Neural progenitor cell (in vitro differentiated cells): ENCODE results near the gene LPCAT2. TPM values are rescaled to one million over a fixed set of nuclear protein-coding genes. Genes with fewer than 3 reads are reported as not detected.

ENCODE experiments used
- DNase-seq: peaks from one replicate; pipeline ENCODE4 v3.0.0-alpha.2; 2016; ENCODE audit warnings: low spot score
- H2AFZ ChIP-seq: fragments of 200-600 bp; sonication (generic); replicated peaks from 2 replicates; pipeline ENCODE4 v1.6.1; 2016; ENCODE audit warnings: antibody characterized with exemption
- H3F3A ChIP-seq: fragments of 200-600 bp; sonication (generic); 2 replicates; pipeline ENCODE4 v1.6.1; 2016; ENCODE audit warnings: antibody characterized with exemption, low read depth
- H3K27ac ChIP-seq: fragments of 200-600 bp; sonication (generic); 2 replicates; pipeline ENCODE4 v1.5.1; 2016; ENCODE audit warnings: mild to moderate bottlenecking
- H3K27me3 ChIP-seq: fragments of 200-600 bp; sonication (generic); 2 replicates; pipeline ENCODE4 v1.6.1; 2016; ENCODE audit warnings: mild to moderate bottlenecking, moderate library complexity
- H3K36me3 ChIP-seq: fragments of 200-600 bp; sonication (generic); 2 replicates; pipeline ENCODE4 v1.5.1; 2016
- H3K4me1 ChIP-seq: fragments of 200-600 bp; sonication (generic); 2 replicates; pipeline ENCODE4 v1.6.1; 2016; ENCODE audit warnings: mixed run types
- H3K4me2 ChIP-seq: fragments of 200-600 bp; sonication (generic); 2 replicates; pipeline ENCODE4 v1.6.1; 2016
- H3K4me3 ChIP-seq: fragments of 200-600 bp; sonication (generic); 2 replicates; pipeline ENCODE4 v1.5.1; 2016
- H3K79me2 ChIP-seq: fragments of 200-600 bp; sonication (generic); 2 replicates; pipeline ENCODE4 v1.6.1; 2016; ENCODE audit warnings: low read depth
- H3K9ac ChIP-seq: fragments of 200-600 bp; sonication (generic); 2 replicates; pipeline ENCODE4 v1.6.1; 2016
- H3K9me3 ChIP-seq: fragments of 200-600 bp; sonication (generic); 2 replicates; pipeline ENCODE4 v1.5.1; 2016; ENCODE audit warnings: low read depth
- H4K20me1 ChIP-seq: fragments of 200-600 bp; sonication (generic); 2 replicates; pipeline ENCODE4 v1.6.1; 2016; ENCODE audit warnings: low read depth
- H3K27ac Mint-ChIP-seq: 3 replicates; pipeline ENCODE4 v1.8.0; 2021; ENCODE audit warnings: mixed read lengths
- H3K27me3 Mint-ChIP-seq: 2 replicates; pipeline ENCODE4 v1.8.0; 2022; ENCODE audit warnings: low read depth, mild to moderate bottlenecking, inconsistent platforms, moderate library complexity, mixed read lengths; ENCODE audit not compliant: insufficient read depth
- H3K36me3 Mint-ChIP-seq: 3 replicates; pipeline ENCODE4 v1.8.0; 2021; ENCODE audit warnings: mixed read lengths
- H3K4me1 Mint-ChIP-seq: 3 replicates; pipeline ENCODE4 v1.8.0; 2021; ENCODE audit warnings: mixed read lengths
- H3K4me3 Mint-ChIP-seq: 3 replicates; pipeline ENCODE4 v1.8.0; 2021; ENCODE audit warnings: mild to moderate bottlenecking, moderate library complexity, mixed read lengths
- H3K9me3 Mint-ChIP-seq: 3 replicates; pipeline ENCODE4 v1.8.0; 2020; ENCODE audit warnings: mixed read lengths
- EZH2 ChIP-seq: fragments of 200-600 bp; sonication (generic); IDR thresholded peaks from 2 replicates; pipeline ENCODE4 v1.6.1; 2017; ENCODE audit warnings: antibody characterized with exemption, mild to moderate bottlenecking, moderate library complexity
- EZH2phosphoT487 ChIP-seq: fragments of 200-600 bp; sonication (generic); IDR thresholded peaks from 2 replicates; pipeline ENCODE4 v1.6.1; 2017; ENCODE audit warnings: antibody characterized with exemption
- total RNA-seq: library from RNA; depleted of rRNA; stranded (reverse); fragments of >200 nt; gene quantifications from 2 replicates; pipeline ENCODE4 v1.2.3, GENCODE V29; 2015; ENCODE audit warnings: low replicate concordance
- TF ChIP-seq, protein P1 (sequence below): fragments of 200-600 bp; sonication (generic); IDR thresholded peaks from 2 replicates; pipeline ENCODE4 v1.5.1; 2017; ENCODE audit warnings: antibody characterized with exemption, mild to moderate bottlenecking

LPCAT2 gene
- total RNA-seq, 1 donor from 2014 or later = 14.2 TPM

DNA sequence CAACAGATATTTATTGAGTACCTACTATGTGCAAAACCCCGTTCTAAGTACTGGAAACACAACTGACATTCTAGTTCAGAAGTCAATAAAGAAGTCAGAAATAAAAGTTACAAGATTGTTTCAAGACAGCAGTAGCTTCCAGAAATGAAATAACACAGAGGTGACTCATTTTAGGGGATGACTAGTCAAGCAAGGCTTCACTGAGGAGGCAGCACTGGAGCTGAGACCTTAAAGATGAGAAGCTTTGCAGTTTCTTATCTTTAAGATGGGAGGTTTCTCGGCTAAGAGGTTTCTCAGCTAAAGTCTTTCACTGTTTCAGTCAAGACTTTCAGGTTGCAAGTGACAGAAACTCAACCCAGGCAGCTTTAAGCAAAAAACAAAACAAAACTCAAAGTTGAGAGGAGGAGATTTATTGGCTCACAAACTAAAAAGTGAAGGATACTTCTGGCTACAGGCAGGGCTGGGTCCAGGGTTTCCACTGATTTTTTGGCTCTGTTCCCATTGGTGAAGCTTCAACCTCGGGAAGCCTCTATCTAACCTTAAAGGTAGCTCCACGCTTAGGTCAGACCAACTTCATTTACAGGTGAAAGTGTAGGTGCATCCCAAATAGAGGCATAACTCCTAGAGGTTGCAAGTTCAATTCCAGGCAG lies 37.3 kb upstream of the LPCAT2 start:
- Histone ChIP-seq H3K4me2 (no peak overlapping the region), H3K9me3 (no peaks in the 10 kb centered on the region), H3K27me3 (peaks cover 43% of the 10 kb centered on the region), H3K36me3 (no peaks in the 10 kb centered on the region), H3F3A (peaks cover 10% of the 10 kb centered on the region), H3K9ac (no peak overlapping the region), H2AFZ (no peak overlapping the region), H3K4me1 (no peaks in the 10 kb centered on the region), H3K79me2 (no peaks in the 10 kb centered on the region), H3K27ac (no peak overlapping the region), H4K20me1 (no peaks in the 10 kb centered on the region), H3K4me3 (no peak overlapping the region)
- TF ChIP-seq, protein P1, sequence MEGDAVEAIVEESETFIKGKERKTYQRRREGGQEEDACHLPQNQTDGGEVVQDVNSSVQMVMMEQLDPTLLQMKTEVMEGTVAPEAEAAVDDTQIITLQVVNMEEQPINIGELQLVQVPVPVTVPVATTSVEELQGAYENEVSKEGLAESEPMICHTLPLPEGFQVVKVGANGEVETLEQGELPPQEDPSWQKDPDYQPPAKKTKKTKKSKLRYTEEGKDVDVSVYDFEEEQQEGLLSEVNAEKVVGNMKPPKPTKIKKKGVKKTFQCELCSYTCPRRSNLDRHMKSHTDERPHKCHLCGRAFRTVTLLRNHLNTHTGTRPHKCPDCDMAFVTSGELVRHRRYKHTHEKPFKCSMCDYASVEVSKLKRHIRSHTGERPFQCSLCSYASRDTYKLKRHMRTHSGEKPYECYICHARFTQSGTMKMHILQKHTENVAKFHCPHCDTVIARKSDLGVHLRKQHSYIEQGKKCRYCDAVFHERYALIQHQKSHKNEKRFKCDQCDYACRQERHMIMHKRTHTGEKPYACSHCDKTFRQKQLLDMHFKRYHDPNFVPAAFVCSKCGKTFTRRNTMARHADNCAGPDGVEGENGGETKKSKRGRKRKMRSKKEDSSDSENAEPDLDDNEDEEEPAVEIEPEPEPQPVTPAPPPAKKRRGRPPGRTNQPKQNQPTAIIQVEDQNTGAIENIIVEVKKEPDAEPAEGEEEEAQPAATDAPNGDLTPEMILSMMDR = no peak
- TF ChIP-seq EZH2 (no peak), EZH2phosphoT487 (no peak)
- DNase-seq = no peak
- Mint-ChIP-seq H3K36me3 (no peaks in the 10 kb centered on the region), H3K4me3 (no peak overlapping the region), H3K9me3 (no peaks in the 10 kb centered on the region), H3K27ac (peak overlapping the region; percentile 27), H3K4me1 (peaks cover 13% of the 10 kb centered on the region), H3K27me3 (peaks cover 8% of the 10 kb centered on the region)

- Mint-ChIP-seq H3K4me1 (peaks cover 16% of the 10 kb centered on the region), H3K9me3 (no peaks in the 10 kb centered on the region), H3K36me3 (no peaks in the 10 kb centered on the region), H3K27ac (no peak overlapping the region), H3K4me3 (no peak overlapping the region), H3K27me3 (peaks cover 14% of the 10 kb centered on the region)
- H3K79me2 ChIP-seq = no peaks in the 10 kb centered on the region
- H4K20me1 ChIP-seq = no peaks in the 10 kb centered on the region
- H3K9me3 ChIP-seq = no peaks in the 10 kb centered on the region
- H3K36me3 ChIP-seq = no peaks in the 10 kb centered on the region
- peaks cover 3% of the 10 kb centered on the region for H3K4me1 ChIP-seq
- peaks cover 11% of the 10 kb centered on the region for H3F3A ChIP-seq
- H2AFZ ChIP-seq = no peak overlapping the region
- peaks cover 59% of the 10 kb centered on the region for H3K27me3 ChIP-seq
- H3K4me2 ChIP-seq = no peak overlapping the region
- no peak overlapping the region for H3K9ac ChIP-seq
- no peak overlapping the region for H3K27ac ChIP-seq
- no peak overlapping the region for H3K4me3 ChIP-seq
- DNase-seq = no peak
- TF ChIP-seq EZH2phosphoT487 (no peak), EZH2 (no peak)
- TF ChIP-seq, protein P1 = no peak
These were observed 35.3 kb upstream of the LPCAT2 start for GRCh38 chr16:55473587-55473986.

GRCh38 chr16:55474821-55475220 lies 34.1 kb upstream of the LPCAT2 start:
- H3K9me3 Mint-ChIP-seq = no peaks in the 10 kb centered on the region
- no peaks in the 10 kb centered on the region for H3K79me2 ChIP-seq
- H3K4me1 Mint-ChIP-seq = peaks cover 16% of the 10 kb centered on the region
- H3K9me3 ChIP-seq = no peaks in the 10 kb centered on the region
- H3K4me3 Mint-ChIP-seq = no peak overlapping the region
- H3K4me3 ChIP-seq = no peak overlapping the region
- H3K4me1 ChIP-seq = peaks cover 7% of the 10 kb centered on the region
- H2AFZ ChIP-seq = no peak overlapping the region
- no peak for TF ChIP-seq EZH2
- TF ChIP-seq, protein P1 = no peak
- no peak for TF ChIP-seq EZH2phosphoT487
- H3F3A ChIP-seq = peaks cover 11% of the 10 kb centered on the region
- DNase-seq = no peak
- H3K27ac ChIP-seq = no peak overlapping the region
- H3K36me3 ChIP-seq = no peaks in the 10 kb centered on the region
- H3K9ac ChIP-seq = no peak overlapping the region
- no peak overlapping the region for H3K27ac Mint-ChIP-seq
- peaks cover 70% of the 10 kb centered on the region for H3K27me3 ChIP-seq
- H3K4me2 ChIP-seq = no peak overlapping the region
- no peaks in the 10 kb centered on the region for H4K20me1 ChIP-seq
- H3K27me3 Mint-ChIP-seq = peaks cover 16% of the 10 kb centered on the region
- no peaks in the 10 kb centered on the region for H3K36me3 Mint-ChIP-seq
